Putamen (tissue), 1 donor: ENCODE measurements around the gene HSPA6.
"Not testable (repeated sequence)": the region's sequence is repeated elsewhere in the genome, so short reads cannot be mapped to it uniquely, and the experiment has no call there.

Experiments
- DNase-seq: peaks from one replicate; pipeline ENCODE4 v3.0.0-alpha.2; 2016; ENCODE audit warnings: low spot score

Gene HSPA6

DNA sequence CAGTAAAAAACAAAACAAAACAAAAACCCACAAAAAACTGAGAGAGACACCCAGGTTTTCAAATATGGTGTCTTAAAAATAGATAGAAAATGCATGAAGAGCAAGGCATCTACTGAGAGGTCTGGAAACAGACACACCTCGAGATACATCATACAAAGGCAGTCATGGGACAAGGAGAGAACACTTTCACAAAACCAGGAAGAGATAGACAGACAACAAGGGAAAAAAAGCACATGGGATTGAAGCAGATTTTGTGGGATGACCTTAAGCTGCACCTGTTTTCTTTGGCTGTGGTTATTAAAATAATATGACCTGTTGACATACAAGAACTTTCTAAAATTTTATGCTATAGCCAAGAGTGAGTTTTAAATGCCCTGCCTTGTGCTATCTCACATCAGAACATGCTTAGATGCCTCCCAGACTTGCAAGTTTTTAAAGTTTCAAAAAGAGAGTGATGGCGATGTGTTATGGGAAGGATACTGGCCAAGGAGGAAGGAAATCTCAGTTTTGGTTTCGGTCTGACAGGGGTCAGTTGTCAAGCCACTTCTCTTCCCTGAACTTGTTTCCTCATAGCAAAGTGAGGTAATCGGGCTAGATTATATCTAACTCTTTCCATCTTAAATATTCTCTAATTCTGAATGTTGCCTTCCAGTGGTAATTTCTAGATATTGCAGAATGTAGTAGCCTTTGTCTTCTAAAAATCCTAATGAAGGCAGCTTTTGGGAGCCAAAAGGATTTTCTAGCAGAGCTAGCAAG is 36.8 kb downstream of the HSPA6 start:
- DNase-seq: not testable (repeated sequence)

DNA sequence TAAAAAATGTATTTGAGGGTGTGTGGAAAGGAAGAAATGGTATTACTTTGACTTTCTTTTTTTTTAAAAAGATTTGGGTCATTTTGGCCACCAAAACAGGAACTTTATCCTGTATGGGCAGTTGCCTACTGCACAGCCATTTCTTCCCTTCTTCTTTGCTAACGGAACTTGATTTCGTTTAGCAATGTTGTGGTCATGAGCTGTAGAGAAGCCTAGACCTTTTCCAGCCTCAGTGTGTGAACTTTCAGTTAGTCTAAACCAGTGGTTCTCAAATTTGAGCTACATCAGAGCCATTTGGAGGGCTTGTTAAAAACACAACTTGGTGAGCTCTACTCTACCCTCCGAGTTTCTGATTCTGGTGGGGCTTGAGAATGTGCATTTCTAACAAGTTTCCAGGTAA is 38.1 kb downstream of the HSPA6 start:
- not testable (repeated sequence) for DNase-seq

DNA sequence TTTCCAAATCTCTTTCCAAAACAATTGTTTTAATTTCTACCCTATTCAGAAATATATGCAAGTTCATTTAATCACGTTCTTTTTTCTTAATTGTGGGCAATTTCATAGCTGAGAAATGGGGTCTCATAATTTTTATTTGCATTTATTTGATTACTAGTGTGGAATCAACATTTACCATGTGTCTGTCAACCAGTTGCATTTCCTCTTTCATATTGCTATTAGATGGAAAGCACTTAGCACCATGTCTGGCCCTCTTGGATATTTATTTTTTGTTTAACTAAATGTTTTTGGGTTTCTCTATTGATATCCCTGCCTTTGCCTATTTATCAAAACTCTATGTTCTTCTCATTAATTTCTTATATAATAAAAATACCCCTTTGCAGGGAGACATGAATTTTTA is 39.2 kb downstream of the HSPA6 start:
- not testable (repeated sequence) for DNase-seq

DNA sequence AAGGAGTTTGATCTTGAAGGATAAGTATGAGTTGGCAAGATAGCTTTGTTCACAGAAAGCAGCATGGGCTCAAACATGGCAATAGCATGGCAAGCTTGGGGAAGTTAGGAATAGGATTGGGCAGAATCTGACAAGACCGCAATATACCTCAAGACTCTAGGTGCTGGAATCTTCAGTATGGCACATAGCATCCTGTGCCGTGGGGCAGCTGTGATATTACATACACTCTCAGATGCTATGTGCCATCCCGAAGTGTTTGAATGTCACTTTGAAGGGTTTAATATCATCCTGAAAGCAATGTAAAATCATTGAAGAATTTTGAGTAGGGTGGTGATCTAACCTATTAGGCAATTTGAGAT is 42.2 kb downstream of the HSPA6 start:
- not testable (repeated sequence) for DNase-seq

DNA sequence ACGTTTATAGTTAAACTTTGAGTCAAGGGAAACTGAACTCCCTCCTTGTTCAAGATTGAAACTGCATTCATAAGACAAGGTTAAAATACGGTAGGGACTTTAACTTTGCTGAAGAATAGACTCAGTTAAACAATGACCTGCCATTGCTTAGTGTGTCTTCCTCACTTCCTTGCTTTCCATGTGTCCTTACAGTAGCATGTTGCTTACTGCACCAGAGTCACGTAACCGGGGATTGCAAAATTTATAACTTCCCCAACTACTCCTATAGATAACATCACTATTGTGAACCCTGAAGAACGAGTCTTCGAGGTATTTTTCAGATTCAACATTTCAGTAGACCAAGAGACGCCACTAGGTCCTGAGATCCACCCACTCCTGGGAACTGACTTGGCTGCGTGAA is 47.4 kb downstream of the HSPA6 start:
- not testable (repeated sequence) for DNase-seq
